DND-41 (cell line): ENCODE results near the gene RNF144B.

Experiments
- CTCF ChIP-seq: IDR thresholded peaks from 2 replicates; pipeline ENCODE4 v1.5.1; 2012; ENCODE audit warnings: borderline replicate concordance, low read length, moderate library complexity, mild to moderate bottlenecking; ENCODE audit not compliant: poor library complexity, severe bottlenecking; ENCODE audit errors: extremely low read depth
- EZH2 ChIP-seq: IDR thresholded peaks from 3 replicates; pipeline ENCODE4 v1.6.1; 2012; ENCODE audit warnings: borderline replicate concordance, low read depth, mild to moderate bottlenecking, moderate library complexity, low read length, inconsistent platforms; ENCODE audit not compliant: severe bottlenecking

GRCh38 chr6:18349386-18349785, 37.8 kb upstream of the RNF144B start:
- TF ChIP-seq EZH2 (no peak), CTCF (no peak)
